HG03558 (cell line): ENCODE measurements around the gene KREMEN1.
"Not testable (repeated sequence)": the region's sequence is repeated elsewhere in the genome, so short reads cannot be mapped to it uniquely, and the experiment has no call there.

Experiments used
- ATAC-seq: cut with Tn5 transposase; IDR thresholded peaks from one replicate; pipeline ENCODE4 v1.9.1; 2021; ENCODE audit warnings: moderate number of reproducible peaks; ENCODE audit not compliant: unreplicated experiment; ENCODE audit errors: extremely low read depth

KREMEN1 gene

DNA sequence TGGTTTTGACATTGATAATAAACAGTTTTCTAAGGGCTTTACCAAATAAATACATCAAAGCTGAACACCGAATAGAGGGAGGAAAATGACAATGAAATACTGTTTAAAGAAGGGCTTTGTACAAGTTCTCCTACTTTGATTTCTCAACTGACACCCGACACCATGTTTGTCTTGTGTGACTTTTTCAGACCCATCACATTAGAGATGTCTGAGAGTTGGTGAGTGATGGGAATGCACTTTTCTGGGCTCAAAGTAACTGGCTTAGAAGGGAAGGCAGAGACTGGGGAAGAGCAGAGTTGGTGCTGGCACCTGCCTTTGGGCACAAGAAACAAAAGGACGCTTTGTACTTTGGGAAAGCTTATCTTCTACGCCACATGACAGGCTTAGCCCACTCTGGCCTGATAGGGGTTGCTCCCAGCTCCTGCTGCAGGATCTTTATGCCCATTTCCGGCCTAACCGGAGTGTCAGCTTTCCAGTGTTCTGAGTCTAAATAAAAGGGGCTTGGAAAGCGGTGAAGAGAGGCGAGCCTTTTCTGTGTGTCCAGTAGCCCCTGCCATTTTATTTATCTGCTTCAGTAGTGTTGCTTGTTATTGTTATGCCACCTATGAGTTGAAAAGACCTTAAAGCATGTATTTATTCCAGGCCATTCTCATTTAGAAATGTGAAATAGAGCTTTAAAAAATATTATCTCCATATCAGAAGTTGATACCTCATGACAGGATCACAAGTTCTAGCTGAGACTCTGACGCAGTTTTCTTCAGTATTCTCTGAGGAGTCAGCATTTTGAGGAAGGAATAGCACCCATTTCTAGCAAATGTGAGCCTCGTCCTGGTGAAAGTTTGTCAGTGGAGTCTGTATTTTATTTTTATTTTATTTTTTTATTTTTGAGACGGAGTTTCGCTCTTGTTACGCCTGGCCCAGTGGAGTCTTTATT is 24.2 kb downstream of the KREMEN1 start:
- ATAC-seq: no peak

DNA sequence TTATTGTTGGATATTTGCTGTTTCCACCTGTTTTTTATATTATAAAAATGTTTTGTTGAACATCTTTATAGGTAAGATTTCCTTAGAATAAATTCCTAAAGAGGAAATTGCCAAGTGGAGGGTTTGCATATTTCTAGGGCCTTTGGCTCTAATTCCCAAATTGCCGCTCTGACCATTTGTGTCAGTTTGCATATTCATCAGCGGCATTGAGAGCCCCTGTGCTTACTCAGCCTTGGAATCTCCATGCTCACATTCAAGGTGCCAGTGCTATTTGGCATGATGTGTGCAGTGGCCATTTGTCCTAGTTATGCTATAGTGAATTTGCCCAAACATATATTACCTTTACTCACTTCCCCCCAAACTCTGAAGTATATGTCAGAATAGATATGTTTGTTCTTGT is 25.5 kb downstream of the KREMEN1 start:
- ATAC-seq: no peak

DNA sequence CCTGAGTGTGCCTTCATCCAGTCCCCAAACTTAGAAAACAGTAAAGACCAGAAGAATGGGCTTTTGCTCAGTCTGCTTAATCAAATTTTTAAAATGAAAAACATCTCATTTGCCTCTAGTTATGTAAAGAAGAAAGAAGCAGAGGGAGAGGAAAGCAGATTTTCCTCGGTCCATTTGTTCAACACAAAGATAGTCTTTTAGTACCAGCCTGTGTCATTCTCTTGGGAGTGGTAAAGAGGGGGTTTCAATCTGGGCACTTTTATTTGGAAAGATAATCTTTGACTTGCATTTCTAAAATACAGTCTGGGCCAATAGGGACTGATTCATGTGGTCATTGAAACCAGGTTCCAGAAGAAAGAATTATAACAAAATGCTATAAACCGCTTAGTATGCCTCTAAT is 29.5 kb downstream of the KREMEN1 start:
- ATAC-seq: no peak

DNA sequence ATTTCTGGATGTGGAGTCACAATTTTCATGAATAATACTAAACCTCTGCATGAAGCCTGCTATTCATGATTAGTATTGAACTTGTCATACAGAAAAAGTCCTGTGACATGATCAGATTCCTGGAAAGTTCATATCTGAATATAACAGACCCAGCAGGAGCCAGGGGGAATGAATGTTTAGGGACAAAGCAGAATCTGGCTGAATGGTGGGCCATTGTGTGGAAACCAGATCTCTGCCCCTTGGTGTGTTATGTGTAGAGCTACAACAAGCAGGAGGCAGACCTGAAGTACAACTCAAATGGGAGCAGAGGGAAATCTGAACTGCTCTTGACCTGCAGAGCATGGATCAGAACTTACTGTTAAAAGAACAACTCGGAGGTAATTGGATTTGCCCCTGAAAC is 30.3 kb downstream of the KREMEN1 start:
- no peak for ATAC-seq

DNA sequence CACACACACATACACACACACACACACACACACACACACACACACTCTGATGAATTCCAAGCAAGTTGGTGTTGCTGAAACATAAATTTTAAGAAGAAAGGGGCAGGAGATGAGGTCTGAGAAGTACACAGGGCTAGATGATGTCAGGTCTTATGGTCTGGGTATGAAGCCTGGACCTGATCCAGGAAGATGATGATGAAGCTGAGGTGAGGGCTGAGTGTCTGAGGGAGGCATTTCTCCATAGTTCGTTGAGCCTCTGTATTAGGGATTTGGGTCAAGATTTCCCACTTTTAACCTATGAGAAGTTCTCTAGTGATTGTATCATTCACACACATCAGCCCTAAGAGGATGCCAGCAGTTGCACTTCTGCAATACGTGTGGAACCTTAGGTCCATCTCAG is 32.6 kb downstream of the KREMEN1 start:
- ATAC-seq: no peak

DNA sequence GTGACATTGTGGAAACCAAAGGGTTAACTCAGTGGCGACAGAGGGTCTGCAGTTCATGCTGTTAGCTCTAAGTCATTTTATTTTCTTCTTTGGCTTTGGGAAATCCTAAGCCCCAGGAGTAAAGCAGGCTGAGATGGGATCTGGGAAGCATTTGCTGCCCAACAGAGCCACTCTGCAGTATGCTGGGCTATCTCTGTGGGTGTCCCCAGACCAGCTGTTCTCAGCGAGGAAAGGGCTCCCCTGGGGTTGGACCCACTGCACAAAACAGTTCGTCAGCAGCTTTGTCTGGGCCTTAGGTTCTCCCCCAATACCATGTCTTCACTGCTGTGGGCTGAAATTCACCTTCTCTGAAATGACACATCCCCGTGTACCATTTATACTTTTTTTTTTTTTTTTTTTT is 34.0 kb downstream of the KREMEN1 start:
- ATAC-seq: no peak

DNA sequence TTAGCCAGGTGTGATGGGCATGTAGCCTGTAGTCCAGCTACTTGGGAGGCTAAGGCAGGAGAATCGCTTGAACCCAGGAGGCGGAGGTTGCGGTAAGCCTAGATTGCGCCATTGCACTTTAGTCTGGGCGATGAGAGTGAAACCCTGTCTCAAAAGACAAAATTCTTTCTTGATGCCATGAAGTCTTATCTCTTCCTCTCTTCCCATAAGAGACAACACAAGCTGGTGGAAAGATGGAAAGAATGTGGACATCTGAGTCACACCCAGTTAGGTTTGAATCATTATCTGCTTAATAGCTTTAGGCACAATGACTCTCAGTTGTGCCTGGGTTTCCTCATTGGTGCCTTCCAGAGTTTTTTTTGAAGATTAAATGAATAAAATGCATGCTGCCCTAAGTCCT is 35.3 kb downstream of the KREMEN1 start:
- ATAC-seq: no peak

DNA sequence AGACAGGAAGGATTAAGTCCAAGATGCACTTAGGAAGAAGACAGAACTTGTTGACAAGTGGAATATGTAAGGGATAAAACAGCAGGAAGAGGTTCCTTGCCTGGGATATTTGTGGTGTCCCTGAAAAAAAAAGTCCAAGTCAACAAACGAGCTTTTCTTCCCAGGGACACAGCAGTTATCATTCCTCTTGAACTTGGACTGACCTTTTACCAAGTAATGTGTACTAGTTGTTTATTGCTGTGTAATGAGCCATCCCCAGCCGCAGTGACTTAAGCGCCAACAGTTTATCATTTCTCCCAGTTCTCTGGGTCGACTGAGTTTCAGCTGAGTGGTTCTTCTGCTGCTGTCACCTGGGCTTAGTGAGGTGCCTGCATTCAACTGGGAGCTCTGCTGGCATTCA is 37.0 kb downstream of the KREMEN1 start:
- ATAC-seq: no peak

DNA sequence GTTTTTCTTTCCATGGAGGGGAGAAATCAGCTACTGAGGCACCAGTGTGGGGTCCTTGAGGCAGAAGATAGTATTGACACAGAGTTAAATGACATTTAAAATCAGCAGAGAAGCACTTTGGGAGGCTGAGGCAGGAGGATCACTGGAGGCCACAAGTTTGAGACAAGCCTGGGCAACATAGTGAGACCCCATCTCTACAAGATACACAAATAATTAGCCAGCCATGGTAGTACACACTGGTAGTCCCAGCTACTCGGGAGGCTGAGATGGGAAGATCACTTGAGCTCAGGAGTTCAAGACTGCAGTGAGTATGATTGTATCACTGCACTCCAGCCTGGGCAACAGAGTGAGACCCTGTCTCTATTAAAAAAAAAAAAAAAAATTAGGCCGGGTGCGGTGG is 38.1 kb downstream of the KREMEN1 start:
- ATAC-seq: no peak

DNA sequence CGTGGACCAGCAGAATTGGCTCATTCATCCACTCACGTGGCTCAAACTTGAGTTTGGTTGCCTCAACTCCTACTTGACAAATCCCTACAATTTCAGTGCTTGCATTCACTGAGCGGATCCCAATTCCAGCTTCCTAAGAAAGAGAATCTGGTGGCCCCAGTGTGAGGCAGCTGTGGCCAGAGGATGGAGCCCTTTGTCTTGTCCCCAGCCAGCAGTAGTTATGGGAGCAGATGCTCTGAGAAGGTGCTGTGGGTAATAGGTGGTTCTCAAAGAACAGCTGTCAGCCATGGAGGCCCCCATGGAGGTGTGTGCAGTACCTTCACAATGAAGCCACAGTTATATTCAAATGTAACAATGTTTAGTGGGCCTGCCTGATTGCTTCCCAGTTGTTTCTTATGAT is 39.3 kb downstream of the KREMEN1 start:
- ATAC-seq: no peak

DNA sequence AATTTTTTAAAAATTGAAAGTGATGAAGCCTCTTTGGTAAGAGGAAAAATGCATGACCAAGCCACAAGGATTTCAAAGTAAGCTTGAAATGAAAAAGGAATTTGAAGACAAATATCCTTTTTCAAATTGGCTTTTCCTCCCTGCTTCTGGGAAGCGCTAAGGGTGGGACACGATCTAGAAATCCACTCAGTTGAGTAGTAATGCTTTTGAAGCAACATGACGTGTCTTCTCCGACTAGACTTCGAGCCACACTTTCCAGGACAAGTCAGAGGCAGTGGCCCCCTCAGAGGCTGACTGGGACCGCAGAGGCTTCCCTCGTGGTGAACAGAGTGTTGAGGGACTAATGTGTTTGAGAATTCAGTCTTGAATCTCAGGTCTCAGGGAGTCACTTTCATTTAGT is 39.8 kb downstream of the KREMEN1 start:
- ATAC-seq: no peak

DNA sequence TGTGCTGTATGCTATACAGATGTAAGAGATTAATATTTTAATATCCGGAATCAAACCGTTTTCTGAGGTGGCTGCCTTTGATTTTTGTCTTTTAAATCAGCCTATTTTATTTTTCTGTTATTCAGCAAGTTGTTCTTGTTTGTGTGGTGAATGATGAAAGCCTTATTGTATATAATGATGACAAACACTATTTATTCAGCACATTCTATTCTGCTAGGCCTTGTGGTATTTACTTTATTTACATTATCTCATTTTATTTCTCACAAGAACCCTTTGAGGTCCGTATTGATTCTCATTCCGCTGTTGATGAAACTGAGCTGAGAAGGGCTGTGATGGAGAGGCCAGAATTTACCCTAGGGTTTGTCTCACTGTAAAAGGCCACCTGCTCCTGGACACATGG is 40.5 kb downstream of the KREMEN1 start:
- no peak for ATAC-seq

DNA sequence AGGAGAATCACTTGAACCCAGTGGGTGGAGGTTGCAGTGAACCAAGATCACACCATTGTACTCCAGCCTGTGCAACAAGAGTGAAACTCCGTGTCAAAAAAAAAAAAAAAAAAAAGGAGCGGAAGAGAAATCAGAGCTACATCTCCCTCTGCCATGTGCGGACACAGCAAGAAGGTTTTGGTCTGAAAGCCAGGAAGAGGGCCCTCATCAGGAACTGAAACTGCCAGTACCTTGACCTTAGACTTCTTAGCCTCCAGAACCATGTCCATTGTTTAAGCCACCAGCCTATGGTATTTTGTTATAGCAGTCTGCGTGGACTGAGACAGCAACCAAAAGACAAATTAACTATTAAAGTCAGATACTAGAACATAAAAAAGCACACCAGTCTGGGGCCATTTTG is 41.6 kb downstream of the KREMEN1 start:
- ATAC-seq: no peak

DNA sequence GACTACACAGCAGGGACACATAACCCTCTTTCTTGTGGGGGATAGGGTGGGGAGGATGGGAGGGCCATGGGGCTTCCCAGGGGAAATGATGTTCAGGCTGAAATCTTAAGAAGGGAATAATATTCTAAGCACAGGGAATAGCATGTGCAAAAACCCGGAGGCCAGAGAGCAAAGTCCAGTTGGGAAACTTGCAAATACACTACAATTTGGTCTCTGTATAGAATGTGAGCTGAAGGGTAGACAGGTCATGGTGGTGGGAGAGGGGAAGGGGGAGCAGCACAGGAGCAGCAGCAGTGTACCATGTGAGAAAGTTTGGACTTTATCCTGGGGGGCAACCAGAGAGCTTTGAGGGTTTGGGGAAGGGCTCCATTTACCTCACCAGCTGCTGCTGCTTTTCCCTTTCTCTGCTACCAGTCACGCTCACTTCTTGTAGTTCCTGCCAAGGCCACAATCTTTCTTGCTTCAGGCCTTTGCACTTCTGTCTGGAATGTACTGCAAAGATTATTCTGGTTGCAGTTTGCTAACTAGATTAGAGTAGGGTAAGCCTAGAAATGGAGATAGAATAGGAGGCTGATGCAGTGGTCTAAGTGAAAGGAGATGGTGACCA is 43.0 kb downstream of the KREMEN1 start:
- ATAC-seq: no peak

DNA sequence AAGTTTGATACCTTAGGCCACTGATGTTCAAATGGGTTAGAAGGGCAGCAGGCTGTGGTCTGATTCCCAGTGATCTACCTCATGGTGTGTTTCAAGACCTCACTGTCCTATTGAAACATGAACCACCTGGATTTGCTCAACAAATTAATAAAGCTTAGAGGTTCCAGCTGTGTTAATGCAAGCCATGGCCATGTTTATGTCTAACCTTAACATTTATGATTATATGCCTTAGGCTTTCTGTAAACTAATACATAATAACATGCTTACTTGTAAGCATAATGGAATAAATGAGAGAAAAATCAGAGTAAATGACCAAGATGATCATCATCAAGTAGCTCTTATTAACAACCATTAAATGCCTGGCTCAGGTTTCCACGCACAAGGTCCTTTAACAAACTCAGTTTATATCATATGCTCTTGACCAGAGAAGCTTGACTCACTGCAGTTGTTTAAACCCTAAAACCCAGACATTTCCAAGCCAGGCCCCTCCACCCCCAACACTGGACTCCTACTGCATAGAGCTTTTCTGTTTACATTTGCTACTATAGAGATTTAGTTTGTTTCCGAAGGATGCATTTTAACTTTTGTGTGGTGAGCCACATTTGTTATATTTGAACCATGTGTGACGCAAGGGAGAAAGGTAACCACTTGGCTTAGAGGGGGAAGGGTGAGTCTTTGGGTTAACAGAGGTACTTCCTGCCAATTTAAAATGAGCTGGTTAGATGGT is 43.7 kb downstream of the KREMEN1 start:
- no peak for ATAC-seq

DNA sequence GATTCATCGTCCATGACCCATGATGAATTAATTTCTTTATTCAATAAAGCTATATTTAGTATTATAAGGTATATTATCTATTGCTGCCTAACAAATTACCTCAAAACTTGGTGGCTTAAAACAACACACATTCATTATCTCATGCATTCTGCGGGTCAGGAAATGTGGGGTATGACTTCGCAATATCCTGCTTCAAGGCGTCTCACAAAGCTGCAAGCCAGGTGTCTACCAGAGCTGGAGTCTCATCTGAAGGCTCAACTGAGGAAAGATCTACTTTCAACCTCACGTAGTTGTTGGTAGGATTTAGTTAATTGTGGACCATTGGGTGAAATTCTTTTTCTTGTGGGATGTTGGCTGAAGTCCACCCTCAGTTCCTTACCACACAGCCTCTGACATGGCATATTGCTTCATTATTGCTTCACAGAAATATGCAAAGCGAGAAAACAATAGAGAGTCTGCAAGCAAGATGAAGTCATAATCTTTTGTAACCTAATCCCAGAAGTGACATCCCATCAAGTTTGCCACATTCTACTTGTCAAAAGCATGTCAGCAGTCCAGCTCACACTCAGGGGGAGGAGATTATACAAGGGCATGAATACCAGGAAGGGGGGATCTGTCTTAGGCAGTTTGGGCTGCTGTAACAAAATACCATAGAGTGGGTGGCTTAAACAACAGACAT is 45.1 kb downstream of the KREMEN1 start:
- no peak for ATAC-seq

DNA sequence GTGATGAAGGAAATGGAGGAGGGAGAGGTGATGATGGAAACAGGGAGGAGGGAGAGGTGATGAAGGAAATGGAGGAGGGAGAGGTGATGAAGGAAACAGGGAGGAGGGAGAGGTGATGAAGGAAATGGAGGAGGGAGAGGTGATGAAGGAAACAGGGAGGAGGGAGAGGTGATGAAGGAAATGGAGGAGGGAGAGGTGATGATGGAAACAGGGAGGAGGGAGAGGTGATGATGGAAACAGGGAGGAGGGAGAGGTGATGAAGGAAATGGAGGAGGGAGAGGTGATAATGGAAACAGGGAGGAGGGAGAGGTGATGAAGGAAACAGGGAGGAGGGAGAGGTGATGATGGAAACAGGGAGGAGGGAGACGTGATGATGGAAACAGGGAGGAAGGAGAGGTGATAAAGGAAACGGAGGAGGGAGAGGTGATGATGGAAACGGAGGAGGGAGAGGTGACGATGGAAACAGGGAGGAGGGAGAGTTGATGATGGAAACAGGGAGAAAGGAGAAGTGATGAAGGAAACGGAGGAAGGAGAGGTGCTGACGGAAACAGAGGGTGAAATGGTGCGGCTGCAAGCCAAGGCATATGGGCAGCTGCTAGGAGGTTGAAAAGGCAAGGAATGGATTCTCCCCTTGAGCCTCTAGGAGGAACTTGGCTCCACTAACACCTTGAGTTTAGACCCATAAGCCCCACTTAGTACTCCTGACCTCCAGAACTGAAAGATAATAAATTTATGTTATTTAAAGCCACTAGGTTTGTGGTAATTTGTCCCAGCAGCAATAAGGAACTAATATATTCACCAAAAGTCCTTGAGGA is 47.5 kb downstream of the KREMEN1 start:
- not testable (repeated sequence) for ATAC-seq

DNA sequence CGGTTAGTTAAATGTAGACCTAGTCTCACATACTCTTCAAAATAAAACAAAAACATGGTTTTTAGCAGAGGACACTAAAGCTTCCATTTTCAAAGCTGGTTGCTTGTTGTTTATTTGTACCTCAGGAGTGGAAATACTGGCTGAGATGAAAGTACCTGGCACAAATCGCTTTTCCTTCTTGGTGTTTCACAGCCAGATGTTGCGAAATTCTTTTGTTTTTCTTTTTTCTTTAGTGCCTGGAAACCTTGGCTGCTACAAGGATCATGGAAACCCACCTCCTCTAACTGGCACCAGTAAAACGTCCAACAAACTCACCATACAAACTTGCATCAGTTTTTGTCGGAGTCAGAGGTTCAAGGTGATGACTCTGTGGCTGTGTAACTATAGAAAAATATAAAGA is 48.3 kb downstream of the KREMEN1 start:
- no peak for ATAC-seq

DNA sequence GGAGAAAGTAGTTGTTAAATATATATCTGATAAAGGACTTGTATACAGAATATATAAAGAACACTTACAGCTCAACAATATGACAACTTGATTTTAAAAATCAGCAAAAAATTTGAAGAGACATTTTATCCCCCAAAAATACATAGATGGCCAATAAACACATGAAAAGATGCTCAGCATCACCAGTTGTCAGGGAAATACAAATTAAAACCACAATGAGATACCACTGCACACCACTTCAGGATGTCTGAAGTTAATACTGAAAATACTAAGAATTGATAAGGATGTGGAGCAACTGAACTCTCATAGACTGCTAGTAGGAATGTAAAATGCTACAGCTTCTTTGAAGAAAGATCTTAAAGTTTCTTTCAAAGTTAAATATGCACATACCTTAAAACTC is 49.2 kb downstream of the KREMEN1 start:
- ATAC-seq: no peak
